ENCODE data around the gene ACAP1.
"Not testable (repeated sequence)": the region's sequence is repeated elsewhere in the genome, so short reads cannot be mapped to it uniquely, and the experiment has no call there.

DNA sequence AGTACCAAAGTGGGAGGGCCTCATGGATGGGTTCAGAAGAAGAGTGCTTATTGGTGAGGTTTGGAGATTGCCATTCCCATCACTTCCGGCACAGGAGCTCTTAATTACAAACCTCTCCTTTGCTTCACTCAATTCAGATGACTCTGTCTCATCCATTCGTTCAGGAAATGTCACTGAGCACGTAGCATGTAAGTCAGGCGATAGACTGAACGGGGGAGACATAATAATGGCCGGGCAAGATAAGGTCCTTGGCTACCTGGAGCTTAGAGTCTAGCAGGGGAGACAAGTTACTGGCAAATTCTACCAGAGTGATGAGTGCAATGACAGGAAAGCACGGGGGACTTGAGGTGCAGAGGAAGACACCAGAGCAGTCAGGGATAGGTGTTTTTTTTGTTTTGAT is 29.6 kb downstream of the ACAP1 start:
- TF ChIP-seq ARNTL (CRISPR knock-in tag; IDR thresholded peaks at IDR 0.05; ENCODE audit: borderline replicate concordance, low read depth); ESRRG (CRISPR knock-in tag; IDR thresholded peaks at IDR 0.05): not testable (repeated sequence)

All from SK-N-SH treated with all-trans-retinoic acid at 6 μM for 48 hours (cell line).